ENCODE data around the gene SGO2. TPM values are rescaled to one million over a fixed set of nuclear protein-coding genes. Genes with fewer than 3 reads are reported as not detected.

Gene SGO2
- total and polyA plus RNA-seq, 2 donors from 2014 or later = 0.69 to 1.7 TPM

DNA sequence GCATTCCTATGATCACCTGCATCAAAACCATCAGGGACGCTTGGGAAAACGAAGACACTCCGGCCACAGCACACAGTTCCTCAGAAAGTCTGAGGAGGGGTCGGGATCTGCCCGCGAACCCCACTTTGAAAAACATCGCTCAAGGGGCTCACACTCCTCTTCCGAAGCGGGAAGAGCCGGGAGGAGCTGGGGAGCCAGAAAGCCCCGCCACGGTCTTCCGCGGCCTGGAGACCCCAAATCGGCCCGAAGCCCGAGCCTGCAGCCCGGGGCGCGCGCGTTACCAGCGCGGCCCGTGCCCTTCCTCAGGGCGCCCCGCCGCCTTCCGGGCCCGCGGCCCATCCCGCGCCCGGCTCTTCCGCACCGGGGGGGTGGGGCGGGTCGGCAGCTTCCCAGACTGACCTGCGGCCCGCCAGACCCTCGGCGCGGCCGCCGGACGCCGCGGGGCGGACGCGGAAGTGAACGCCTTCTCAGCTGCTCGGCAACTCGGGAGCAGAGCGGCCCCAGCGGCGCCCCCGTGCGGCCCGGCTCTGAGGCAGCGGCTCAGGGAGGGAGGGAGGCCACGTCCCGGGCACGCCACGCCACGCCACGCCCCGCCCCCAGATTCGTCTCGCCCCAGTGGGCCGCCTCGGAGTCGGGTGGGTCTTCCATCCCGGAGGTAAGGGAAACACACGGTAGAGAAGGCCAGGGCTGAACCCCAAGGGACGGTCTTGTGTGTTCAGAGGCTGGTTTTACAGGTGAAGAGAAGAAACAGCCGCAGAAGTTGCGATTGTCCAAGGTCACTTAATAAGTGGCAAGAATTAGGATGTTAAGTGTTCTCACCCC lies 16.2 kb upstream of the SGO2 start, which contains the start of gene KCTD18:
Gene KCTD18 (minus strand): TSS at position 457 of the 822 bp plus-strand sequence. CDS start 3,052 bp downstream, outside the sequence.
- Histone ChIP-seq H3K4me3 (ENCODE audit: low read length in 3 of 3) (peak within 1 kb of the TSS; percentile 81 to 90 (median 81)), H3K27me3 (ENCODE audit: control insufficient read depth, insufficient read depth, low read length) (no peaks in the 10 kb centered on the region), H3K4me1 (ENCODE audit: control insufficient read depth in 2 of 3, insufficient read depth in 2 of 3, low read depth in 1 of 3, low read length in 3 of 3) (peaks cover 0 to 8% (median 4%) of the 10 kb centered on the region in 3 donors), H3K27ac (ENCODE audit: low read depth in 2 of 2, low read length in 2 of 2) (peak within 1 kb of the TSS; percentile 44 to 62), H3K9ac (ENCODE audit: low read length in 3 of 3) (peak within 1 kb of the TSS; percentile 61 to 91 (median 87)), H3K9me3 (ENCODE audit: control insufficient read depth in 2 of 3, insufficient read depth in 1 of 3, low read length in 3 of 3) (no peaks in the 10 kb centered on the region), H3K36me3 (ENCODE audit: control insufficient read depth in 2 of 3, insufficient read depth in 3 of 3, low read length in 3 of 3) (peaks cover 0 to 4% (median 0%) of the 10 kb centered on the region in 3 donors)
- intact Hi-C loops (cut with DNase I) = no loop called here
- FAIRE-seq (no peak), DNase-seq (peak; percentile 93 to 97 (median 96))
- TF ChIP-seq, protein P1, sequence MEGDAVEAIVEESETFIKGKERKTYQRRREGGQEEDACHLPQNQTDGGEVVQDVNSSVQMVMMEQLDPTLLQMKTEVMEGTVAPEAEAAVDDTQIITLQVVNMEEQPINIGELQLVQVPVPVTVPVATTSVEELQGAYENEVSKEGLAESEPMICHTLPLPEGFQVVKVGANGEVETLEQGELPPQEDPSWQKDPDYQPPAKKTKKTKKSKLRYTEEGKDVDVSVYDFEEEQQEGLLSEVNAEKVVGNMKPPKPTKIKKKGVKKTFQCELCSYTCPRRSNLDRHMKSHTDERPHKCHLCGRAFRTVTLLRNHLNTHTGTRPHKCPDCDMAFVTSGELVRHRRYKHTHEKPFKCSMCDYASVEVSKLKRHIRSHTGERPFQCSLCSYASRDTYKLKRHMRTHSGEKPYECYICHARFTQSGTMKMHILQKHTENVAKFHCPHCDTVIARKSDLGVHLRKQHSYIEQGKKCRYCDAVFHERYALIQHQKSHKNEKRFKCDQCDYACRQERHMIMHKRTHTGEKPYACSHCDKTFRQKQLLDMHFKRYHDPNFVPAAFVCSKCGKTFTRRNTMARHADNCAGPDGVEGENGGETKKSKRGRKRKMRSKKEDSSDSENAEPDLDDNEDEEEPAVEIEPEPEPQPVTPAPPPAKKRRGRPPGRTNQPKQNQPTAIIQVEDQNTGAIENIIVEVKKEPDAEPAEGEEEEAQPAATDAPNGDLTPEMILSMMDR (IDR thresholded peaks at IDR 0.05; ENCODE audit: borderline replicate concordance, extremely low read depth, insufficient read depth) = peak; percentile 82

DNA sequence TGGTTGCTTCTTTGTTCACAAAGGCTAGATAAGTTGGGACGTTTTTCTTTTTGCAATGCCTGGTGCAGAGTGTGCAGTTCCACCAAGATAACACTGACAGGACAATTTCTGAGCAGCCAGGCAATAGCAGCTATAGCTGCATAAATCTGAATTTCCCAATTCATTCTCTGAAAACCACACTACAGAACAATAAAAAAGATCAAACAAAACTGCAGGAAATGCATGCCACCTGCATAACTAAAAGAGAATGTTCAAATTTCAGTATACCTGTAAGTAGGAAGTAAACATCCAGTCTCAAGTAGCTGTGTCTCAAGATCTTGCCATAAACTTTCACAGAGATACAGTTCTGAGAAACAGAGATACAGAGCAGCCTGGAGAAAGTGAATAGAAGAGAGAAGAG lies 10.9 kb upstream of the SGO2 start:
- no peaks in the 10 kb centered on the region for H3K9me3 ChIP-seq (ENCODE audit: control insufficient read depth in 2 of 3, insufficient read depth in 1 of 3, low read length in 3 of 3)
- intact Hi-C loops (cut with DNase I) = no loop called here
- H3K9ac ChIP-seq (ENCODE audit: low read length in 3 of 3) = no peak overlapping the region
- H3K27ac ChIP-seq (ENCODE audit: low read depth in 2 of 2, low read length in 2 of 2) = no peak overlapping the region
- TF ChIP-seq, protein P1 (IDR thresholded peaks at IDR 0.05; ENCODE audit: borderline replicate concordance, extremely low read depth, insufficient read depth) = no peak
- FAIRE-seq = no peak
- H3K36me3 ChIP-seq (ENCODE audit: control insufficient read depth in 2 of 3, insufficient read depth in 3 of 3, low read length in 3 of 3) = no peaks in the 10 kb centered on the region
- H3K27me3 ChIP-seq (ENCODE audit: control insufficient read depth, insufficient read depth, low read length) = peaks cover 2% of the 10 kb centered on the region
- DNase-seq = no peak
- H3K4me3 ChIP-seq (ENCODE audit: low read length in 3 of 3) = no peak overlapping the region
- no peaks in the 10 kb centered on the region for H3K4me1 ChIP-seq (ENCODE audit: control insufficient read depth in 2 of 3, insufficient read depth in 2 of 3, low read depth in 1 of 3, low read length in 3 of 3)

DNA sequence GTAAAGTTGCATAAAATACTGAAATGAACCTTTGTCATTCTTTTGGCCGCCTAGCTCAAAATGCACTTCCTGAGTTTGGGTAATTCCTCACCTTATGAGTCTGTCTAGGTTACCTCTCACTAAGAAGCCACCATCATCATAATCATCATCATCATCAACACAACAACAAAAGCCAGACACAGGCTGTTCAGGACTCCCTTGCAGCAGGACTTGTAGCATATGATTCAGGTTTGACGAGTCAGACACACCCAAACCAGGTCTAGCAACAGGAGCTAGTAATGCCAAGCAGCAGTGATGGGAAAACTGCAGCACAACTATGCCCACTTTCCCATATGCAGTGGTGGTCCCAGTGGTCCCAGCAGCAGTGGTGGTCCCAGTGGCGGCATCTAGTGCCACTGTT lies 2.8 kb upstream of the SGO2 start:
- Histone ChIP-seq H3K9ac (ENCODE audit: low read length in 3 of 3) (no peak overlapping the region), H3K9me3 (ENCODE audit: control insufficient read depth in 2 of 3, insufficient read depth in 1 of 3, low read length in 3 of 3) (no peaks in the 10 kb centered on the region), H3K27me3 (ENCODE audit: control insufficient read depth, insufficient read depth, low read length) (peaks cover 2% of the 10 kb centered on the region), H3K36me3 (ENCODE audit: control insufficient read depth in 2 of 3, insufficient read depth in 3 of 3, low read length in 3 of 3) (no peaks in the 10 kb centered on the region), H3K4me1 (ENCODE audit: control insufficient read depth in 2 of 3, insufficient read depth in 2 of 3, low read depth in 1 of 3, low read length in 3 of 3) (peaks cover 4 to 7% (median 5%) of the 10 kb centered on the region in 3 donors), H3K27ac (ENCODE audit: low read depth in 2 of 2, low read length in 2 of 2) (no peak overlapping the region), H3K4me3 (ENCODE audit: low read length in 3 of 3) (no peak overlapping the region)
- FAIRE-seq (no peak), DNase-seq (no peak)
- TF ChIP-seq, protein P1 (IDR thresholded peaks at IDR 0.05; ENCODE audit: borderline replicate concordance, extremely low read depth, insufficient read depth) = no peak
- intact Hi-C loops (cut with DNase I) = no loop called here

Measured in kidney (tissue), 14 donors.